Subcutaneous preadipocyte (primary cell): Measurements from ENCODE around the gene DSCAM. TPM values are rescaled to one million over a fixed set of nuclear protein-coding genes. Genes with fewer than 3 reads are reported as not detected.

Source experiments
- small RNA-seq: library from RNA; depleted of rRNA; stranded (forward); fragments of <200 nt; gene quantifications from one replicate; pipeline ENCODE3, GENCODE V24; 2012
- total RNA-seq: library from RNA; depleted of rRNA; stranded (reverse); fragments of >200 nt; gene quantifications from 2 replicates; pipeline ENCODE4 v1.2.3, GENCODE V29; 2012

The DSCAM gene
- total RNA-seq: not detected in 2 replicates

GRCh38 chr21:40846587-40847411 lies at the start of gene DSCAM:
TSS of gene DSCAM (minus strand) at chr21:40847158. CDS start at chr21:40846661, 497 bp downstream.

Small RNAs within 50 kb of the gene (small RNA-seq; reads per million reads assigned to genes)
- gene MIR4760 (not detected), gene RF00432 (not detected)
